HEK293 (cell line): Measurements from ENCODE around the gene CCL28.

Experiments
- CTCF ChIA-PET: fragments of 350-600 bp; formaldehyde crosslinking; extraction: SDS; loops from one replicate; lab custom pipeline; 2021; ENCODE audit warnings: antibody characterized with exemption; lab: Yijun Ruan, JAX
- POLR2A ChIA-PET: fragments of 300-600 bp; formaldehyde crosslinking; extraction: SDS; loops from one replicate; lab custom pipeline; 2020; ENCODE audit warnings: antibody characterized with exemption, inconsistent platforms; lab: Yijun Ruan, JAX
- H3K27ac ChIP-seq: fragments of 200-500 bp; sonication (Bioruptor generic); 2 replicates; pipeline ENCODE4 v1.5.1; 2014; ENCODE audit warnings: low read depth, low read length, control low read depth, inconsistent platforms; ENCODE audit errors: extremely low read depth
- H3K36me3 ChIP-seq, 2 experiments: fragments of 200-500 bp in 1 of 2; sonication (Bioruptor generic) in 1 of 2; 1 replicate in 1 of 2; 2 replicates in 1 of 2; pipeline ENCODE4 v1.5.1; 2014 to 2017; ENCODE audit warnings: inconsistent platforms in 2 of 2, low read length in 2 of 2; ENCODE audit not compliant: control insufficient read depth in 2 of 2, insufficient read depth in 1 of 2
- H3K4me1 ChIP-seq: fragments of 200-500 bp; sonication (Bioruptor generic); 2 replicates; pipeline ENCODE4 v1.5.1; 2014; ENCODE audit warnings: mild to moderate bottlenecking, low read length, inconsistent platforms; ENCODE audit not compliant: control insufficient read depth, insufficient read depth
- H3K4me3 ChIP-seq: 2 replicates; pipeline ENCODE4 v1.5.1; 2011; ENCODE audit warnings: low read depth, mild to moderate bottlenecking, control low read depth, low read length, moderate library complexity
- H3K9me3 ChIP-seq: fragments of 200-500 bp; sonication (Bioruptor generic); 2 replicates; pipeline ENCODE4 v1.5.1; 2014; ENCODE audit warnings: low read depth, low read length, inconsistent platforms; ENCODE audit not compliant: control insufficient read depth, insufficient read depth
- BCL11A ChIP-seq: fragments of 450-650 bp; formaldehyde crosslinking; IDR thresholded peaks from 2 replicates; pipeline ENCODE4 v1.5.1; 2016; ENCODE audit warnings: low read depth, missing biosample characterization, missing genetic modification characterization
- GLIS1 ChIP-seq: fragments of 450-650 bp; formaldehyde crosslinking; IDR thresholded peaks from 2 replicates; pipeline ENCODE4 v1.5.1; 2016; ENCODE audit warnings: missing biosample characterization, missing genetic modification characterization
- MZF1 ChIP-seq: fragments of 450-650 bp; formaldehyde crosslinking; IDR thresholded peaks from 2 replicates; pipeline ENCODE4 v1.5.1; 2017; ENCODE audit warnings: missing biosample characterization, missing genetic modification characterization, borderline replicate concordance
- ZEB2 ChIP-seq: fragments of 450-650 bp; formaldehyde crosslinking; IDR thresholded peaks from 2 replicates; pipeline ENCODE4 v1.5.1; 2016; ENCODE audit warnings: missing biosample characterization, missing genetic modification characterization
- ZIC2 ChIP-seq: fragments of 450-650 bp; formaldehyde crosslinking; IDR thresholded peaks from 2 replicates; pipeline ENCODE4 v1.5.1; 2016; ENCODE audit warnings: missing biosample characterization, missing genetic modification characterization
- ZNF274 ChIP-seq, 2 experiments: fragments of 200-500 bp in 1 of 2; fragments of 450-650 bp in 1 of 2; sonication (Bioruptor generic) in 1 of 2; formaldehyde crosslinking in 1 of 2; IDR thresholded peaks; 2 replicates each; pipeline versions ENCODE4 v1.5.1 to v1.6.1; 2014 to 2016; ENCODE audit warnings: borderline replicate concordance in 1 of 2, inconsistent platforms in 1 of 2, low read length in 1 of 2, missing biosample characterization in 1 of 2, missing genetic modification characterization in 1 of 2
- ZNF37A ChIP-seq: fragments of 450-650 bp; IDR thresholded peaks from 2 replicates; pipeline ENCODE4 v1.5.1; 2018; ENCODE audit warnings: missing biosample characterization, missing genetic modification characterization
- ZNF391 ChIP-seq: fragments of 450-650 bp; formaldehyde crosslinking; IDR thresholded peaks from 2 replicates; pipeline ENCODE4 v1.5.1; 2016; ENCODE audit warnings: low read depth, missing biosample characterization, missing genetic modification characterization, borderline replicate concordance
- ZNF510 ChIP-seq: fragments of 450-650 bp; formaldehyde crosslinking; IDR thresholded peaks from 2 replicates; pipeline ENCODE4 v1.5.1; 2018; ENCODE audit warnings: mild to moderate bottlenecking, missing genetic modification characterization, missing biosample characterization; ENCODE audit not compliant: insufficient replicate concordance
- ZNF561 ChIP-seq: fragments of 450-650 bp; IDR thresholded peaks from 2 replicates; pipeline ENCODE4 v1.5.1; 2018; ENCODE audit warnings: missing biosample characterization, missing genetic modification characterization, borderline replicate concordance
- ZNF747 ChIP-seq: fragments of 450-650 bp; formaldehyde crosslinking; IDR thresholded peaks from 2 replicates; pipeline ENCODE4 v1.5.1; 2016; ENCODE audit warnings: missing biosample characterization, missing genetic modification characterization
- ZNF792 ChIP-seq: fragments of 450-650 bp; formaldehyde crosslinking; IDR thresholded peaks from 2 replicates; pipeline ENCODE4 v1.5.1; 2016; ENCODE audit warnings: missing biosample characterization, missing genetic modification characterization
- ZSCAN16 ChIP-seq: fragments of 450-650 bp; formaldehyde crosslinking; IDR thresholded peaks from 2 replicates; pipeline ENCODE4 v1.5.1; 2016; ENCODE audit warnings: missing biosample characterization, missing genetic modification characterization
- TF ChIP-seq, protein P1 (sequence below): fragments of 450-650 bp; formaldehyde crosslinking; IDR thresholded peaks from 2 replicates; pipeline ENCODE4 v1.5.1; 2016; ENCODE audit warnings: missing biosample characterization, missing genetic modification characterization
- TF ChIP-seq, protein P2 (sequence below): fragments of 450-650 bp; formaldehyde crosslinking; IDR thresholded peaks from 2 replicates; pipeline ENCODE4 v1.5.1; 2016; ENCODE audit warnings: missing biosample characterization, missing genetic modification characterization
- TF ChIP-seq, protein P3 (sequence below): fragments of 450-650 bp; formaldehyde crosslinking; IDR thresholded peaks from 2 replicates; pipeline ENCODE4 v1.5.1; 2016; ENCODE audit warnings: missing biosample characterization, missing genetic modification characterization
- TF ChIP-seq, protein P4 (sequence below): fragments of 450-650 bp; formaldehyde crosslinking; IDR thresholded peaks from 2 replicates; pipeline ENCODE4 v1.5.1; 2017; ENCODE audit warnings: missing biosample characterization, missing genetic modification characterization
- TF ChIP-seq, protein P5 (sequence below): fragments of 450-650 bp; formaldehyde crosslinking; IDR thresholded peaks from 2 replicates; pipeline ENCODE4 v1.5.1; 2016; ENCODE audit warnings: missing biosample characterization, missing genetic modification characterization
- TF ChIP-seq, protein P6 (sequence below): fragments of 450-650 bp; formaldehyde crosslinking; IDR thresholded peaks from 2 replicates; pipeline ENCODE4 v1.5.1; 2016; ENCODE audit warnings: missing biosample characterization, missing genetic modification characterization
- TF ChIP-seq, protein P7 (sequence below): fragments of 450-650 bp; formaldehyde crosslinking; IDR thresholded peaks from 2 replicates; pipeline ENCODE4 v1.5.1; 2017; ENCODE audit warnings: missing biosample characterization, missing genetic modification characterization

CCL28 gene

DNA sequence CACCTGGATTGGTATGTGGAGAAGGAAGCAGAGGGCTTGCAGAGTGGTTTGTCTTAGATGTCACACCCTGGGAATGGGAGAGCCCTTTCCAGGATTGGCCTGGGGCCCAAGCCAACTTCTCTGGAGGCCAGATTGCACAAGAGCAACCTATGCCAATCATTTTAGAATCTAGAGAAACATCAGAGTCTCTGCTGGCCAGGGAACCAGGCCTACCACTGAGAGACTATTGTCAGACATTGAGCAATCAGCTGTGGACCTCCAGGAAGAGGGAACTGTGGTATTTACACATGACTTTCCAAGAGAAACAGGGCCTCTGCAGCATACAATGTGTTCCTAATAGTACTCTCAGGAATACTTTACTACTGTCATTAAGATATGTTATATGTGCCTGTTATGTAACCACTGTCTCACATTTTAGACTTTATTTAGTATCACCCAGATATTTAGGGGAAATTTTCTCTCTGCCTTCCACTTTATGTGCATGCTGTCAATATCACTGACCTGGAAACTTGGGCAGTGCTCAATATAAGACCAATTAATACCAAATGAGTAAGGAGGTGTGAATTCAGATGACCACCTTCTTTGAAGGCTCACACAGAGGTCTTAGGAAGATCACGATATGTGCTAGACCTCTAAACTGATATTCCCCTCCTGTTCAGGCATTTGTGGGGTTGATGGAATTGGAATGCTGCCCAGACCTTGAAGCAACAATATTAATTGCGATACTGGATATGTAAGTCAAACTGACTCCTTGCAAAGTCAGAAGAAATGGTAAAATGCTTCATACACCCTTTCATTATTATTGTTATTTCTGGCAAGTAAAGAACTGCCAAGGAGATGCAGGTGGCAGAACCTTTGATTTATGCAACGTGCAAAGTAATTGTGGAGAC lies 20.5 kb upstream of the CCL28 start:
- ChIA-PET POLR2A (interaction anchor here (0.6 kb wide), 1 partner anchor 9 kb away, joined by 3 read pairs; no protein-coding TSS in a partner anchor), CTCF (no interaction called here)

DNA sequence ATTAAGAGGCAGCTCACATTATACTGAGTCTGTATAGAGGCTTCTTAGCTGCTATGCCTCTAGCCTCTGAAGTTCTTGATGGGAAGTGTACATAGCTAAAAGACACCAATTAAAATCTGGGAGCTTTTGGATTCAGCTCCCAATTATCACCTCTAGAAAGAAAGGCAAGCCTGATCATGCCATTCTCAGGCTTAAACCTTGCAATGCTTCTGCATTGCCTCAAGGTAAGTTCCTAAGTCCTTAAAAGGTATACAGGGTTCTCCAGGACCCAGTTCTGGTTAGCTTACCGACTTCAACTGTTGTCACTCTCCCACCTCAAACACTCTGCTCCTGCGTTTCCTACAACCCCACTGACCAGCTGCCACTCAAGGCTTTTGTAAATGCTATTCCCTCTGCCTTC lies 17.5 kb upstream of the CCL28 start:
- H3K4me1 ChIP-seq, result peaks cover 12% of the 10 kb centered on the region
- POLR2A ChIA-PET, result interaction anchor here (1.7 kb wide), 1 partner anchor 54 kb away, joined by 9 read pairs; the partner anchor contains the start of gene TMEM267
- TF ChIP-seq ZNF37A (tag by site-specific recombination) (no peak), ZSCAN16 (tag by site-specific recombination) (no peak), ZNF747 (tag by site-specific recombination) (no peak)
- TF ChIP-seq, protein P1, sequence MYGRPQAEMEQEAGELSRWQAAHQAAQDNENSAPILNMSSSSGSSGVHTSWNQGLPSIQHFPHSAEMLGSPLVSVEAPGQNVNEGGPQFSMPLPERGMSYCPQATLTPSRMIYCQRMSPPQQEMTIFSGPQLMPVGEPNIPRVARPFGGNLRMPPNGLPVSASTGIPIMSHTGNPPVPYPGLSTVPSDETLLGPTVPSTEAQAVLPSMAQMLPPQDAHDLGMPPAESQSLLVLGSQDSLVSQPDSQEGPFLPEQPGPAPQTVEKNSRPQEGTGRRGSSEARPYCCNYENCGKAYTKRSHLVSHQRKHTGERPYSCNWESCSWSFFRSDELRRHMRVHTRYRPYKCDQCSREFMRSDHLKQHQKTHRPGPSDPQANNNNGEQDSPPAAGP (tag by site-specific recombination), result no peak
- TF ChIP-seq, protein P2, sequence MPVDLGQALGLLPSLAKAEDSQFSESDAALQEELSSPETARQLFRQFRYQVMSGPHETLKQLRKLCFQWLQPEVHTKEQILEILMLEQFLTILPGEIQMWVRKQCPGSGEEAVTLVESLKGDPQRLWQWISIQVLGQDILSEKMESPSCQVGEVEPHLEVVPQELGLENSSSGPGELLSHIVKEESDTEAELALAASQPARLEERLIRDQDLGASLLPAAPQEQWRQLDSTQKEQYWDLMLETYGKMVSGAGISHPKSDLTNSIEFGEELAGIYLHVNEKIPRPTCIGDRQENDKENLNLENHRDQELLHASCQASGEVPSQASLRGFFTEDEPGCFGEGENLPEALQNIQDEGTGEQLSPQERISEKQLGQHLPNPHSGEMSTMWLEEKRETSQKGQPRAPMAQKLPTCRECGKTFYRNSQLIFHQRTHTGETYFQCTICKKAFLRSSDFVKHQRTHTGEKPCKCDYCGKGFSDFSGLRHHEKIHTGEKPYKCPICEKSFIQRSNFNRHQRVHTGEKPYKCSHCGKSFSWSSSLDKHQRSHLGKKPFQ, result no peak
- TF ChIP-seq, protein P3, sequence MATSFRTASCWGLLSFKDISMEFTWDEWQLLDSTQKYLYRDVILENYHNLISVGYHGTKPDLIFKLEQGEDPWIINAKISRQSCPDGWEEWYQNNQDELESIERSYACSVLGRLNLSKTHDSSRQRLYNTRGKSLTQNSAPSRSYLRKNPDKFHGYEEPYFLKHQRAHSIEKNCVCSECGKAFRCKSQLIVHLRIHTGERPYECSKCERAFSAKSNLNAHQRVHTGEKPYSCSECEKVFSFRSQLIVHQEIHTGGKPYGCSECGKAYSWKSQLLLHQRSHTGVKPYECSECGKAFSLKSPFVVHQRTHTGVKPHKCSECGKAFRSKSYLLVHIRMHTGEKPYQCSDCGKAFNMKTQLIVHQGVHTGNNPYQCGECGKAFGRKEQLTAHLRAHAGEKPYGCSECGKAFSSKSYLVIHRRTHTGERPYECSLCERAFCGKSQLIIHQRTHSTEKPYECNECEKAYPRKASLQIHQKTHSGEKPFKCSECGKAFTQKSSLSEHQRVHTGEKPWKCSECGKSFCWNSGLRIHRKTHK (tag by site-specific recombination), result no peak
- no peak overlapping the region for H3K4me3 ChIP-seq
- CTCF ChIA-PET, result interaction anchor here (0.9 to 1.1 kb wide), 3 partner anchors 40 to 325 kb away, joined by 3 to 5 read pairs (median 5); partner anchors contain the start of gene TMEM267
- H3K27ac ChIP-seq, result no peak overlapping the region
- H3K9me3 ChIP-seq, result no peaks in the 10 kb centered on the region
- H3K36me3 ChIP-seq, result no peaks in the 10 kb centered on the region

More for the DNA sequence above, 20.5 kb upstream of the CCL28 start:
- H3K36me3 ChIP-seq, result no peaks in the 10 kb centered on the region
- no peak overlapping the region for H3K27ac ChIP-seq
- no peaks in the 10 kb centered on the region for H3K9me3 ChIP-seq
- TF ChIP-seq, protein P4, sequence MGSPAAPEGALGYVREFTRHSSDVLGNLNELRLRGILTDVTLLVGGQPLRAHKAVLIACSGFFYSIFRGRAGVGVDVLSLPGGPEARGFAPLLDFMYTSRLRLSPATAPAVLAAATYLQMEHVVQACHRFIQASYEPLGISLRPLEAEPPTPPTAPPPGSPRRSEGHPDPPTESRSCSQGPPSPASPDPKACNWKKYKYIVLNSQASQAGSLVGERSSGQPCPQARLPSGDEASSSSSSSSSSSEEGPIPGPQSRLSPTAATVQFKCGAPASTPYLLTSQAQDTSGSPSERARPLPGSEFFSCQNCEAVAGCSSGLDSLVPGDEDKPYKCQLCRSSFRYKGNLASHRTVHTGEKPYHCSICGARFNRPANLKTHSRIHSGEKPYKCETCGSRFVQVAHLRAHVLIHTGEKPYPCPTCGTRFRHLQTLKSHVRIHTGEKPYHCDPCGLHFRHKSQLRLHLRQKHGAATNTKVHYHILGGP (tag by site-specific recombination), result peak; percentile 47; the same call in 1 of the 2 replicates
- peak; percentile 94 for TF ChIP-seq ZIC2 (tag by site-specific recombination)
- peak; percentile 53; the same call in 1 of the 2 replicates for TF ChIP-seq ZNF561 (tag by site-specific recombination)
- TF ChIP-seq, protein P5, sequence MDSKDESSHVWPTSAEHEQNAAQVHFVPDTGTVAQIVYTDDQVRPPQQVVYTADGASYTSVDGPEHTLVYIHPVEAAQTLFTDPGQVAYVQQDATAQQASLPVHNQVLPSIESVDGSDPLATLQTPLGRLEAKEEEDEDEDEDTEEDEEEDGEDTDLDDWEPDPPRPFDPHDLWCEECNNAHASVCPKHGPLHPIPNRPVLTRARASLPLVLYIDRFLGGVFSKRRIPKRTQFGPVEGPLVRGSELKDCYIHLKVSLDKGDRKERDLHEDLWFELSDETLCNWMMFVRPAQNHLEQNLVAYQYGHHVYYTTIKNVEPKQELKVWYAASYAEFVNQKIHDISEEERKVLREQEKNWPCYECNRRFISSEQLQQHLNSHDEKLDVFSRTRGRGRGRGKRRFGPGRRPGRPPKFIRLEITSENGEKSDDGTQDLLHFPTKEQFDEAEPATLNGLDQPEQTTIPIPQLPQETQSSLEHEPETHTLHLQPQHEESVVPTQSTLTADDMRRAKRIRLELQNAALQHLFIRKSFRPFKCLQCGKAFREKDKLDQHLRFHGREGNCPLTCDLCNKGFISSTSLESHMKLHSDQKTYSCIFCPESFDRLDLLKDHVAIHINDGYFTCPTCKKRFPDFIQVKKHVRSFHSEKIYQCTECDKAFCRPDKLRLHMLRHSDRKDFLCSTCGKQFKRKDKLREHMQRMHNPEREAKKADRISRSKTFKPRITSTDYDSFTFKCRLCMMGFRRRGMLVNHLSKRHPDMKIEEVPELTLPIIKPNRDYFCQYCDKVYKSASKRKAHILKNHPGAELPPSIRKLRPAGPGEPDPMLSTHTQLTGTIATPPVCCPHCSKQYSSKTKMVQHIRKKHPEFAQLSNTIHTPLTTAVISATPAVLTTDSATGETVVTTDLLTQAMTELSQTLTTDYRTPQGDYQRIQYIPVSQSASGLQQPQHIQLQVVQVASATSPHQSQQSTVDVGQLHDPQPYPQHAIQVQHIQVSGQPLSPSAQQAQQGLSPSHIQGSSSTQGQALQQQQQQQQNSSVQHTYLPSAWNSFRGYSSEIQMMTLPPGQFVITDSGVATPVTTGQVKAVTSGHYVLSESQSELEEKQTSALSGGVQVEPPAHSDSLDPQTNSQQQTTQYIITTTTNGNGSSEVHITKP (tag by site-specific recombination), result peak; percentile 75
- no peak for TF ChIP-seq ZNF510
- TF ChIP-seq, protein P6, sequence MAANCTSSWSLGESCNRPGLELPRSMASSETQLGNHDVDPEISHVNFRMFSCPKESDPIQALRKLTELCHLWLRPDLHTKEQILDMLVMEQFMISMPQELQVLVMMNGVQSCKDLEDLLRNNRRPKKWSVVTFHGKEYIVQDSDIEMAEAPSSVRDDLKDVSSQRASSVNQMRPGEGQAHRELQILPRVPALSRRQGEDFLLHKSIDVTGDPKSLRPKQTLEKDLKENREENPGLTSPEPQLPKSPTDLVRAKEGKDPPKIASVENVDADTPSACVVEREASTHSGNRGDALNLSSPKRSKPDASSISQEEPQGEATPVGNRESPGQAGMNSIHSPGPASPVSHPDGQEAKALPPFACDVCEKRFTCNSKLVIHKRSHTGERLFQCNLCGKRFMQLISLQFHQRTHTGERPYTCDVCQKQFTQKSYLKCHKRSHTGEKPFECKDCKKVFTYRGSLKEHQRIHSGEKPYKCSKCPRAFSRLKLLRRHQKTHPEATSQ (tag by site-specific recombination), result no peak
- TF ChIP-seq, protein P7, sequence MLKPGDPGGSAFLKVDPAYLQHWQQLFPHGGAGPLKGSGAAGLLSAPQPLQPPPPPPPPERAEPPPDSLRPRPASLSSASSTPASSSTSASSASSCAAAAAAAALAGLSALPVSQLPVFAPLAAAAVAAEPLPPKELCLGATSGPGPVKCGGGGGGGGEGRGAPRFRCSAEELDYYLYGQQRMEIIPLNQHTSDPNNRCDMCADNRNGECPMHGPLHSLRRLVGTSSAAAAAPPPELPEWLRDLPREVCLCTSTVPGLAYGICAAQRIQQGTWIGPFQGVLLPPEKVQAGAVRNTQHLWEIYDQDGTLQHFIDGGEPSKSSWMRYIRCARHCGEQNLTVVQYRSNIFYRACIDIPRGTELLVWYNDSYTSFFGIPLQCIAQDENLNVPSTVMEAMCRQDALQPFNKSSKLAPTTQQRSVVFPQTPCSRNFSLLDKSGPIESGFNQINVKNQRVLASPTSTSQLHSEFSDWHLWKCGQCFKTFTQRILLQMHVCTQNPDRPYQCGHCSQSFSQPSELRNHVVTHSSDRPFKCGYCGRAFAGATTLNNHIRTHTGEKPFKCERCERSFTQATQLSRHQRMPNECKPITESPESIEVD (tag by site-specific recombination), result peak; percentile 32; the same call in 1 of the 2 replicates
- TF ChIP-seq ZEB2, result no peak
- TF ChIP-seq MZF1 (tag by site-specific recombination), result no peak
- no peak for TF ChIP-seq ZNF792 (tag by site-specific recombination)
- no peak for TF ChIP-seq ZNF391
- no peak for TF ChIP-seq BCL11A (tag by site-specific recombination)
- TF ChIP-seq ZNF274 (IDR thresholded peaks at IDR 0.05; ENCODE audit: low read length), result no peak
- TF ChIP-seq ZNF274 (tag by site-specific recombination; IDR thresholded peaks at IDR 0.05; ENCODE audit: borderline replicate concordance), result no peak
- peak; percentile 97 for TF ChIP-seq GLIS1 (tag by site-specific recombination)
- H3K4me3 ChIP-seq, result no peak overlapping the region
- peaks cover 12% of the 10 kb centered on the region for H3K4me1 ChIP-seq
